GM12801 (cell line): ENCODE data around the gene MCCD1.

Experiments
- CTCF ChIP-seq: IDR thresholded peaks from one replicate; pipeline ENCODE4 v1.5.1; 2011; ENCODE audit warnings: control low read depth; ENCODE audit not compliant: insufficient read length; ENCODE audit errors: extremely low read depth

The MCCD1 gene

GRCh38 chr6:31513456-31514165 is 15.2 kb upstream of the MCCD1 start:
- no peak for TF ChIP-seq CTCF

GRCh38 chr6:31521835-31522234 is 6.9 kb upstream of the MCCD1 start:
- TF ChIP-seq CTCF, result no peak

- TF ChIP-seq CTCF, result no peak
These were observed 3.2 kb upstream of the MCCD1 start for GRCh38 chr6:31525553-31525931.

- TF ChIP-seq CTCF, result no peak
These were observed 2.7 kb upstream of the MCCD1 start for GRCh38 chr6:31525932-31526591.

DNA sequence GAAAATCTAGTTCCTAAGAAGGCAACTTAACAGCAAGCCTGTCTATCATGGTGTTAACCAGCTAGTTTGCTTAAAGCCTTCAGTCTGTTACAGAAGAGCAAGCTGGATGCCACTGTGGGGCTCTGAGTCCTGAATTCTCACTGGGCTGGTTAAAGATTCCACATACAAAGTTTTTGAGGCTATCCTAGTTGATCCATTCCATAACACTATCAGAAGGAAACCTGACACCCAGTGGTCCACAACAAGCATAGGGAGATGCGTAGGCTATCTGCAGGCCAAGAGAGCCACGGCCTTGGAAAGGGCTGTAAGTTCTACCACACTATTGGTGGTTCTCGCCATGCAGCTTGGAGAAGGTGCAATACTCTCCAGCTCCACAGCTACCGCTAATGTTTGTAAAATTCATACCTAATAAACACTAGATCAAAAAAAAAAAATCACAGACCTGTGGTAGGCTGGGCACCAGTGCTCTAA is 420 bp upstream of the MCCD1 start:
- TF ChIP-seq CTCF, result no peak

GRCh38 chr6:31529329-31530150 is 778 bp downstream of the MCCD1 start:
- no peak for TF ChIP-seq CTCF

DNA sequence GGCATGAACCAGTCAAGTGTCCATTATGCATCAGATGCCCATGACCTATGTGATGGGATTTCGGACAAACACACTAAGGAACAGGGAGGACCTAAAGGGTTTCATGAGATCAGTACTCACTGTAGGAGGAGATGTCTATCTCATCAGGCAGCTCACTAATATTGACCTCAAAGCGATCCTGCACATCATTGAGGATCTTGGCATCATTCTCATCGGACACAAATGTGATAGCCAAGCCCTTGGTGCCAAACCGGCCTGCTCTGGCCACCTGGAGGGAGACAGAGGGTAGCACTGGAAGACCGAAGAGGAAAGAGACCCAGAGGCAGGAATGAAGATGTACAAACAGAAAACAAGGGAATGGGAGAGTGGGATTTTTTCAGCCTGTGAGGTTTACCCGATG is 1.9 kb downstream of the MCCD1 start:
- TF ChIP-seq CTCF, result no peak
